ENCODE results near the gene STRC. TPM values are rescaled to one million over a fixed set of nuclear protein-coding genes. Genes with fewer than 3 reads are reported as not detected.
"Not testable (repeated sequence)": the region's sequence is repeated elsewhere in the genome, so short reads cannot be mapped to it uniquely, and the experiment has no call there.

STRC gene
- not detected in 2 replicates for total RNA-seq

DNA sequence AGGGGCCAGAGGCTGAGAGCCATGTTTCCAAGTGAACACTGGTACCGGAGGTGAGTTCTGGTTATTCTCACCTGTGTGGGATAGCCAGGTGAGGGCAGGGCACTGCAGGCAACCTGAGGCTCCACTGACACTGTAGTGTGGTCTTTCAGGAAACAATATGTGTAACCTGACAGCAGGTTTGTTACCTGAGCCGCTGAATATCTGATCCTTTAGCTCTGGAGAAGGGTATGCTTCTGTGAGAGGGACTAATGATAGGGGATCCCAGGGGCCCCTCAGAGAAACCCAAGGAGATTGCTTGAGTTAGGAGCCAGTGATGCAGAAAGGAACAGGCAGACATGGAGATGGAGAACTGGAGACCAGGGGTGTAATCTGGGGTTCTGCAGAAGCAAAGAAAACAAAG, at the start of gene STRC:
STRC (minus strand) TSS at position 101 of the 400 bp plus-strand sequence; CDS start at position 23, 78 bp downstream.
- not testable (repeated sequence) for DNase-seq (ENCODE audit: low read depth); H3K4me3 ChIP-seq (ENCODE audit: low read depth, low read length)

DNA sequence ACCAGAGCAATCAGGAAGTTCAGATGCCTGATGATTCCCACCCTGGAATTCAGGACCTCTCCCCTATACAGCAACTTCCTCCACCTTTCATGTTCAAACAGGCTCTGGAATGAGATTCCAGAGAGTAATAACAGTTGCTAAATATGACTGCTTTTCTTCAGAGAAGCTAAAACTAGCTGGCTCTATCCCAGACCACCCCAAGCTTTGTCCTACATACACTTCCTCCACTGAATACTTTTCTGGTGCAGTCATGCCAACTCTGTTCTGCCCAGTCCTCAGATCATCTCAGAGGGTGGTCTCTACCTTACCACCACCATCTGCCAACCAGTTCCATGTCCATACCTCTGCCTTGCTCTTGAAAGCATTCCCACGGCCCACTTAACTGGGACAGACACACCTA, 47.6 kb upstream of the STRC start:
- not testable (repeated sequence) for H3K4me3 ChIP-seq (ENCODE audit: low read depth, low read length)

DNA sequence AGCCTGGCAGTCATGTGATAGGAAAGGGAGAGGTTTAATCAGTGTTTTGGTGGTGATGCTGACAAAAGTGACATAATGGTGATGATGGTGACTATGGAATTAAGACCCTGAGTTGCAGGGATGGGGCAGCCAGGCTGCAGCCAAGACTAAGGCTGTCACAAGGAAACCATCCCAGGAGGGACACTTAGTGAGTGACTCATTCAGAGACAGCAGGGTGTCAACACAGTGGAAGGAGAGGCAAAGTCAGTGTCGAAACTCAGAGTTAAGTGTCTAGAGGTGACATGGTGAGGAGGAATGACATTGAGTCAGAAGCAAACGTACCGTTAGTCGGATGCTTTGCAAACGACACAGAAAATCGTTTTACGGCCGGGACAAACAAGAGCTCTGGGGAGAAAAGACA, 44.7 kb upstream of the STRC start:
- H3K4me3 ChIP-seq (ENCODE audit: low read depth, low read length); DNase-seq (ENCODE audit: low read depth): not testable (repeated sequence)

More for the DNA sequence above, 47.6 kb upstream of the STRC start:
- DNase-seq (ENCODE audit: low read depth), result not testable (repeated sequence)

DNA sequence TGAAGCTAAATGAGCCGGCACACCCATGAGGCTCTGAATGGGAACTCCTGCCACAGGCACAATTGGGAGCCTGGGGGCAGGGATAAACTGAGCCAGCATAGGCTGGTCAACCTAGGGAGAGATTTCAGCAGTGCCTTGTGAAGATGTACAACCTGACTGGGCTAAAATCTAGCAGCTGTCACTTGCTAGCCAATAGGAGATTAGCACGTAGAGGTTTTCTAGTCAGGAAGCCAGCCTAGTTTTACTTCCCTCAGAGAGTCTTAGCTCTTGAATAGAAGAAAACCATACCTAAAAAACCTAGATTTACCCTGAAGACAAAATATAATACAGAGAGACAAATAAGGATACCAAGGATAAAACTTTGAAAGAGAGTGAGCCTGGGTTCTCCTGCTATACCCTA, 43.7 kb upstream of the STRC start:
- DNase-seq (ENCODE audit: low read depth); H3K4me3 ChIP-seq (ENCODE audit: low read depth, low read length): not testable (repeated sequence)

DNA sequence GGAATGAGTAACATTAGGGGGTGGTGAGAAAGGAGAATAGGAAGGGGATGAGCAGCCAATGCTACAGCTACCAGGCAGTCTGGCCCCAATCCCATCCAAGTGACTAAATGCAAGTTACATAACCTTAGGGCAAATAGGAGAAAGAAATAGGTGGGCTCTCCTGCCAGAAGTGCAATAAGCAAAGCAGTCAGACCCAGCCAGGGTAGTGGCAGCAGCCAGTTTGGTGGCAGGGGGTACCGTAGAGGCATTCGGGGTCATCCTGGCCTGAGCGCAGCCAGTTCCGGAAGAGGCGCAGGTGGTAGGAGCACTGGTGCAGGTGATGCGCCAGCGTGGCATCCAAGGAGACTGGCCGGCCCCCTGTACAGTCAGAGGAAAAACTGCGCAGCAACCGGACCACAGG, 41.1 kb upstream of the STRC start:
- H3K4me3 ChIP-seq (ENCODE audit: low read depth, low read length); DNase-seq (ENCODE audit: low read depth): not testable (repeated sequence)

DNA sequence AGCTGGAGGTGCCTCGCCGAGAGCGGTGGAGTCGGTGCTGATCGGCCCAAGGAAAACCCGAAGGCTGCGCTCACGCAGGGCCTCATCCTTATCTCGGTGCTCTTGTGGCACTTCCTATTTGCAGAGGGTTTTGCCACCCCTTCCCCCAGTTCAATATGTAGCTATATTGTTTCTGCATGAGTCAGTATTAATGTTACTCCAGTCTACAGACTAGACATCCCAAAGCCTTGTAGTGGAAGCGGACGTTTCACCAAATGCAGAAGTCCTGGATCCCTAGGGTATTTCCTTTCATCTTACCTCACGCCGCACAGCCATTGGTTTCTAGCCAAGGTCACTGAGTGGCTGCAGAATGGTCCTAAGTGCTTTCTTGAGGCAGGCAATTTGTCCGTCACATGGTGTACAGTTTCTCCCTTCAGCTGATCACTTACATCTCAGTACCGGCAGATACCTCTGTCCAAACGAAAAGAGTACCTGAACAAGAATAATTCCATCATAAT, 30.9 kb upstream of the STRC start:
- H3K4me3 ChIP-seq (ENCODE audit: low read depth, low read length); DNase-seq (ENCODE audit: low read depth): not testable (repeated sequence)

DNA sequence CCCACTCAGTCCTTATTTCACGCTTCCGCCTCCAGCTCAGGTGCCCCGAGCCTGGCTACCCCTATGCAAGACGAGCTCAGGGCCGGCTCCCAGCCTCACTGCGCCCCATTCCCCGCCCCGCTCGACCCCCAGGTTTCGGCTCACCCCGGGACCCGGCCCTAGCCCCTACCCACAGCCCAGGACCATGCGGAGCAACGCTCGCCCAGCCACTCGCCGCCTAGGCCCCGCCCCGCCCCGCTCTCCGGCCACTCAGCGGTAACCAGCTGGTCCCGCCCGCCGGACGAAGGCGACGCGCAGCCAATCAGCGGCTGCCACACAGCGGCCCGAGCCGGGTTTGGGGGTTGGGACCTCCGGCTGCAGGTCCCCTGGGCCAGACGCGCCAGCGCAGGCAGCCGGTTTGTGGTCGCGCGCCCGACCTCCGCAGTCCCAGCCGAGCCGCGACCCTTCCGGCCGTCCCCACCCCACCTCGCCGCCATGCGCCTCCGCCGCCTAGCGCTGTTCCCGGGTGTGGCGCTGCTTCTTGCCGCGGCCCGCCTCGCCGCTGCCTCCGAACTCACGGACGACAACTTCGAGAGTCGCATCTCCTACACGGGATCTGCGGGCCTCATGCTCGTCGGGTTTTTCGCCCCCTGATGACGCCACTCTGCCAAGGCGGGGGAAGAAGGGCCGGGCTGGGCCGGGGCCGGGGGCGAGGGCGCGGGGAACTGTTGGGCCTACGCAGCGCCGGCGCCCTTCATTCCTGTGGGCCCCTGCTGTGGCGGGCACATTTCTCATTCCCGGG, 30.2 kb upstream of the STRC start, which contains the start of gene CATSPER2:
CATSPER2 (minus strand) TSS at position 196 of the 781 bp plus-strand sequence. CDS start 783 bp downstream, outside the sequence.
- no peak for DNase-seq (ENCODE audit: low read depth)
- TF ChIP-seq, protein P1, sequence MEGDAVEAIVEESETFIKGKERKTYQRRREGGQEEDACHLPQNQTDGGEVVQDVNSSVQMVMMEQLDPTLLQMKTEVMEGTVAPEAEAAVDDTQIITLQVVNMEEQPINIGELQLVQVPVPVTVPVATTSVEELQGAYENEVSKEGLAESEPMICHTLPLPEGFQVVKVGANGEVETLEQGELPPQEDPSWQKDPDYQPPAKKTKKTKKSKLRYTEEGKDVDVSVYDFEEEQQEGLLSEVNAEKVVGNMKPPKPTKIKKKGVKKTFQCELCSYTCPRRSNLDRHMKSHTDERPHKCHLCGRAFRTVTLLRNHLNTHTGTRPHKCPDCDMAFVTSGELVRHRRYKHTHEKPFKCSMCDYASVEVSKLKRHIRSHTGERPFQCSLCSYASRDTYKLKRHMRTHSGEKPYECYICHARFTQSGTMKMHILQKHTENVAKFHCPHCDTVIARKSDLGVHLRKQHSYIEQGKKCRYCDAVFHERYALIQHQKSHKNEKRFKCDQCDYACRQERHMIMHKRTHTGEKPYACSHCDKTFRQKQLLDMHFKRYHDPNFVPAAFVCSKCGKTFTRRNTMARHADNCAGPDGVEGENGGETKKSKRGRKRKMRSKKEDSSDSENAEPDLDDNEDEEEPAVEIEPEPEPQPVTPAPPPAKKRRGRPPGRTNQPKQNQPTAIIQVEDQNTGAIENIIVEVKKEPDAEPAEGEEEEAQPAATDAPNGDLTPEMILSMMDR (IDR thresholded peaks at IDR 0.05; ENCODE audit: insufficient read depth, low read depth, low read length), result no peak
- no peak within 1 kb of the TSS for H3K4me3 ChIP-seq (ENCODE audit: low read depth, low read length)

DNA sequence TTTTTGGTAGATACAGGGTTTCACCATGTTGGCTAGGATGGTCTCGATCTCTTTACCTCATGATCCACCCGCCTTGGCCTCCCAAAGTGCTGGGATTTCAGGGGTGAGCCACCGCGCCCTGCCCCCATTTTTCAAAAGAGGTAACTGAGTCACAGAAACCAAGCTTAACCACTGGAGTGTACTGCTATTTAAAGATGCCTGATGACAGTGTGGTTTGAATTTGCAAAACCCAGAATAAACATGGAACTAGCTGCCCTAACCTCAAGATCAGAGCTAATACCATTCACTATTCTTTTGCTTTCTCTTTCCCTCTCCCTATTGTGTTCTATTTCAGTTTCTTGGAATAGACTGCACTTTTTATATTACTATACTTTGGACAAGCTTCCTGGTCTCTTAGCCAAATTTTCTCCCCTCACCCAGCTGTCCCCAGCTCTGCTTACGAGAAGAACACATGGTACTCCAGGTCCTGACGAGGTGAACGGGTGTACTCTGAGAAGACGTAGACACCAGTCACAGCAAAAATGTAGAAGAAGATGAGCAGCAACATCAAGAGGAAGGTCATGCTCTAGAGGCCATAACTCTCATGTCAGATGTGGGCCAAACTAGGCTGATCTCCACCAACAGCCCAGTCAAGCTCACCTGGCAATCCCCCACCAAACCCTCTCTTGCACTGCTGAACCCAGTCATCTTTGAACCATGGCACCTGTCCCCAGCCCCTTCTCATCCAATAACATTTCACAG, 20.0 kb upstream of the STRC start:
- H3K4me3 ChIP-seq (ENCODE audit: low read depth, low read length); DNase-seq (ENCODE audit: low read depth): not testable (repeated sequence)

DNA sequence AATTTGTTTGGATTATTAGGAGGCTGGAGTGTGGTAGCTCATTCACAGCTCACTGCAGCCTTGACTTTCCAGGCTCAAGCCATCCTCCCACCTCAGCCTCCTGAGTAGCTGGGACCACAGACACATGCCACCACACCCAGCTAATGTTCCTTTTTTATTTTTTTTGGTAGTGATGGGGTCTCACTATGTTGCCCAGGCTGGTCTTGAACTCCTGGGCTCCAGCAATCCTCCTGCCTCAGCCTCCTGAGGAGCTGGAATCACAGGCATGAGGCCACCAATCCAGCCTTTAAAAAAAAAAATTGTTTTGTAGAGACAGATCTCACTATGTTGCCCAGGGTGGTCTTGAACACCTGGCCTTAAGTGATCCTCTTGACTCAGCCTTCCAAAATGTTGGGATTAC, 8.3 kb upstream of the STRC start:
- DNase-seq (ENCODE audit: low read depth); H3K4me3 ChIP-seq (ENCODE audit: low read depth, low read length): not testable (repeated sequence)

DNA sequence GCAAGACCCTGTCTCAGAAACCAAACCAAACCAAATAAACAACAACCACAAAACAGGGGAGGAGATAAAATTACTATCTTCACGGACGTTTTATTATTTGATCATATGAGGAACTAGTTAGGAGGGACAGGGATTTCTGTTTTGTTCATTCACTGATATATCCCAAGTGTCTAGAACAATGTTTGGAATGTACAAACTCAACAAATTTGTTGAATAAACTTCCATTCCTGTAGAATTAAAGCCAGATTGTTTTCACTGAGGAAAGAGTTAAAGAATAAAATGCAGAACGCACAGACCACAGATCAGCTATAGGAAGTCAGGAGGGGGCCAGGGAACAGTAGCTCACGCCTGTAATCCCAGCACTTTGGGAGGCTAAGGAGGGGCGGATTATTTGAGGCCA, 6.5 kb upstream of the STRC start:
- TF ChIP-seq, protein P1 (IDR thresholded peaks at IDR 0.05; ENCODE audit: insufficient read depth, low read depth, low read length), result no peak
- DNase-seq (ENCODE audit: low read depth), result no peak
- no peak overlapping the region for H3K4me3 ChIP-seq (ENCODE audit: low read depth, low read length)

DNA sequence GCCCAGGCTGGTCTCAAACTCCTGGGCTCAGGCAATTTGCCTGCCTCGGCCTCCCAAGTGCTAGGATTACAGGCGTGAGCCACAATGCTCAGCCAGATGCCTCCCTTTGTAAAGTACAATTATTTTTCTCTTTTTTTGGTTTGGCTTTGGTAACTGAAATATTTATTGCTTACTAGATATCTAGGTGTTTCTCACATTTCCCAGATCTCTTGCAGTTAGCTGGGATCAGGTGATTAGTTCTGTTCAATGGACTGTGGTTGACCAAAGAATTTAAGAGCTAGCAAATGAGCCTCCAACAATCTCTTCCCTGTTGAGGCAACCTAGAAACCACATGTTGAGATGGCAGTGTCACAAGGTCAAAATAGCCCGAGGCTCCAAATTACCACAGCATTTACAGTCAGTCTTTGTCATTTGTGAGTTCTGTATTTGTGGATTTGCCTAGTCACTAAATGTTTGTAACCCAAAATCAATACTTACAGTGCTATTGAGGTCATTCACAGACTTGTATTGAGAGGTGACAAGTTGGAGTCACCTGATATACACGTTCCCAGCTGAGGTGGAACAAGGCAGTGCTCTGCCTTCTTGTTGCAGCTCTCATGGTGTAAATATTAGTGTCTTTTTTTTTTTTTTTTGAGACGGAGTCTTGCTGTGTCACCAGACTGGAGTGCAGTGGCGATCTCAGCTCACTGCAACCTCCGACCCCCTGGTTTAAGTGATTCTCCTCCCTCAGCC, 3.6 kb upstream of the STRC start:
- peak; percentile 12 for DNase-seq (ENCODE audit: low read depth)
- not testable (repeated sequence) for H3K4me3 ChIP-seq (ENCODE audit: low read depth, low read length)

DNA sequence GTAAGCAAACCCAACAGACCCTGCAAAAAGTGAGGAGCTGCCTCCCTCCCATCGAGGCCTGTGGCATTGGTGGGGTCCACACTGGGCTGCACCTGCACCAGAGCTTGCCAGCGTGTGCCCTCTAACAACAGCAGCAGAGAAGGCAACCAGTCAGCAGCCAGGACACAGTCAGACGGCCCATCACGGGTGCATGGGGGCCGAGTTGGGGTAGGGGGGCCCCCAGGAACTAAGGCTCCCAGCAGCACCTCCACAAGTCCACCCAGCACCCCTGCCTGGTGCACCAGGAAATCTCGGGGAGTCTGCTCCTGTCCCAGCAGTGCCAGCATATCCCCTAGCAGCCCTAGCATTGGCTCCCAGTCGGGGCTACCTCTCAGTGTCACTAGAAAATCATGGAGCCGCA, 850 bp downstream of the STRC start:
- H3K4me3 ChIP-seq (ENCODE audit: low read depth, low read length); DNase-seq (ENCODE audit: low read depth): not testable (repeated sequence)

DNA sequence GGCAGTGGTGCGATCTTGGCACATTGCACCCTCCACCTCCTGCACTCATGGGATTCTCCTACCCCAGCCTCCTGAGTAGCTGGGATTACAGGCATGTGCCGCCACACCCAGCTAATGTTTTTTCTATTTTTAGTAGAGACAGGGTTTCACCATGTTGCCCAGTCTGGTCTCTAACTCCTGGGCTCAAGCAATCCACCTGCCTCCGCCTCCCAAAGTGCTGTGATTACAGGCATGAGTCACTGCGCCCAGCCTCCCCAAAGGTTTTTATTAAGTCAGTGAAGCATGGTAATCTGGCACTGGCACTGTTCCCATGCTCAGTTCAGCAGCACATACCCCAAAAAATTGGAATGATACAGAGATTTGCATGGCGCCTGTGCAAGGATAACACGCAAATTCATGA, 16.4 kb downstream of the STRC start:
- not testable (repeated sequence) for H3K4me3 ChIP-seq (ENCODE audit: low read depth, low read length); DNase-seq (ENCODE audit: low read depth)

DNA sequence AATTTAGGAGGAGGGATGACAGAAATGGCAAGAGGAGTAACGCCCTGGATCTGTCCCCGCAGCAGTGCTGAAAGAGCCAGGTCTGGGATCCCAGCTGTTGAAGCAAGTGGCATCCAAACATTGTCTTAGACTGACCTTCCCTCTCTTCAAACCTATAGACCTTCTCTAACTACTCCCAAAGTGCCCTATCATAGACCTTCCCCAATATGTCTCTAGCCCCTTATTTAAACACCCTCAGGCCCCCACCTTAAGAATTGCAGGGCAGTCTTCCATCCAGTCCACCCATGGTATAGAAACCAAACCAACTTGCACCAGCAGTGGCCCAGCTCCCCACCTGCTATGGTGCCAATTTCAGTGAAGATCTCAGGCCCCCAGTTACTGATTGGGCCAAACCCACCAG, 18.4 kb downstream of the STRC start:
- H3K4me3 ChIP-seq (ENCODE audit: low read depth, low read length); DNase-seq (ENCODE audit: low read depth): not testable (repeated sequence)

DNA sequence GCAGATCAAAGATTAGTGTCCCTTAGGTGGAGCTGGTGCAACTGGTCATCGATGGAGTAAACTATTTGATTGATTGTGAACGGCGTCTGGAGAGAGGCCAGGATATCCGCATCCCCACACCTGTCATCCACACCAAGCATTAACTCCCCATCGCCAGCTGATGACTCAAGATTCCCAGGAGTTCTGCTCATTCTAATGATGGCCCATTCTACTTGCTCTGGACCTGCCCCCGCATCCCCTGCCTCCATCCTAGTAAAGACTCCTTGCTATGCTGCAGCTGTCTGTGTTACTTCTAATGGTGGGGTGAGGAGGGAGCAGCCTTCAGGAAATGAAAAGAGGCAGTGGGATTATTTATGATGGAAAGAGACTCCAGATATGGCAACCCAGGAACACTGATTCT, 19.5 kb downstream of the STRC start:
- not testable (repeated sequence) for DNase-seq (ENCODE audit: low read depth)

More for the DNA sequence above, 19.5 kb downstream of the STRC start:
- not testable (repeated sequence) for H3K4me3 ChIP-seq (ENCODE audit: low read depth, low read length)

Measured in fibroblast of villous mesenchyme (primary cell).